T47D (cell line): ENCODE measurements around the gene AKNA.

ENCODE experiments used
- DNase-seq, 2 experiments: peaks; one replicate each; pipeline versions ENCODE4 v3.0.0 to v3.0.0-alpha.2; 2011 to 2012; ENCODE audit warnings: low read depth in 1 of 2, low spot score in 1 of 2
- JUND ChIP-seq: IDR thresholded peaks from 2 replicates; pipeline ENCODE4 v1.6.1; 2012; ENCODE audit warnings: low read depth
- in situ Hi-C: cut with HindIII; loops from 2 replicates; pipeline ENCODE4 v1.10.0; 2016; ENCODE audit warnings: low sequenced_read_pairs, low pct_unique_long_range_greater_than_20kb

AKNA gene

GRCh38 chr9:114427644-114428043 is 39.9 kb upstream of the AKNA start:
- DNase-seq = no peak
- in situ Hi-C loops = no loop called here
- no peak for TF ChIP-seq JUND

- TF ChIP-seq JUND = no peak
- in situ Hi-C loops = no loop called here
- no peak for DNase-seq
These were observed 38.5 kb upstream of the AKNA start for GRCh38 chr9:114426046-114426948.

GRCh38 chr9:114425126-114425525 is 37.3 kb upstream of the AKNA start:
- in situ Hi-C loops = no loop called here
- TF ChIP-seq JUND = no peak
- no peak for DNase-seq

- no peak for DNase-seq
- in situ Hi-C loops = no loop called here
- no peak for TF ChIP-seq JUND
These were observed 36.3 kb upstream of the AKNA start for GRCh38 chr9:114424126-114424525.

- in situ Hi-C loops = no loop called here
- TF ChIP-seq JUND = no peak
- DNase-seq = no peak
These were observed 35.4 kb upstream of the AKNA start for GRCh38 chr9:114423181-114423580.

- in situ Hi-C loops = no loop called here
- no peak for DNase-seq
- no peak for TF ChIP-seq JUND
These were observed 33.4 kb upstream of the AKNA start for GRCh38 chr9:114421147-114421546.

GRCh38 chr9:114419796-114420195 is 32.0 kb upstream of the AKNA start:
- TF ChIP-seq JUND = no peak
- DNase-seq = no peak
- in situ Hi-C loops = no loop called here

GRCh38 chr9:114418053-114418452 is 30.3 kb upstream of the AKNA start:
- no peak for TF ChIP-seq JUND
- in situ Hi-C loops = no loop called here
- DNase-seq = no peak

GRCh38 chr9:114417511-114417910 is 29.7 kb upstream of the AKNA start:
- in situ Hi-C loops = no loop called here
- TF ChIP-seq JUND = no peak

GRCh38 chr9:114416906-114417305 is 29.1 kb upstream of the AKNA start:
- DNase-seq = no peak
- TF ChIP-seq JUND = no peak
- in situ Hi-C loops = no loop called here

More at GRCh38 chr9:114417511-114417910, 29.7 kb upstream of the AKNA start:
- no peak for DNase-seq

GRCh38 chr9:114416290-114416689 is 28.5 kb upstream of the AKNA start:
- DNase-seq = no peak
- TF ChIP-seq JUND = no peak
- in situ Hi-C loops = no loop called here

- DNase-seq = no peak
- TF ChIP-seq JUND = no peak
- in situ Hi-C loops = no loop called here
These were observed 26.6 kb upstream of the AKNA start for GRCh38 chr9:114414346-114414745.

- in situ Hi-C loops = no loop called here
- TF ChIP-seq JUND = no peak
- DNase-seq = no peak
These were observed 26.1 kb upstream of the AKNA start for GRCh38 chr9:114413861-114414301.
